Germinal center (tissue), 1 donor: ENCODE results near the gene CIRBP.

Source experiments
- DNase-seq: peaks from one replicate; pipeline ENCODE4 v3.0.0; 2012; ENCODE audit warnings: mixed read lengths, low spot score

Gene CIRBP

GRCh38 chr19:1230783-1231489, 38.2 kb upstream of the CIRBP start:
- no peak for DNase-seq

DNA sequence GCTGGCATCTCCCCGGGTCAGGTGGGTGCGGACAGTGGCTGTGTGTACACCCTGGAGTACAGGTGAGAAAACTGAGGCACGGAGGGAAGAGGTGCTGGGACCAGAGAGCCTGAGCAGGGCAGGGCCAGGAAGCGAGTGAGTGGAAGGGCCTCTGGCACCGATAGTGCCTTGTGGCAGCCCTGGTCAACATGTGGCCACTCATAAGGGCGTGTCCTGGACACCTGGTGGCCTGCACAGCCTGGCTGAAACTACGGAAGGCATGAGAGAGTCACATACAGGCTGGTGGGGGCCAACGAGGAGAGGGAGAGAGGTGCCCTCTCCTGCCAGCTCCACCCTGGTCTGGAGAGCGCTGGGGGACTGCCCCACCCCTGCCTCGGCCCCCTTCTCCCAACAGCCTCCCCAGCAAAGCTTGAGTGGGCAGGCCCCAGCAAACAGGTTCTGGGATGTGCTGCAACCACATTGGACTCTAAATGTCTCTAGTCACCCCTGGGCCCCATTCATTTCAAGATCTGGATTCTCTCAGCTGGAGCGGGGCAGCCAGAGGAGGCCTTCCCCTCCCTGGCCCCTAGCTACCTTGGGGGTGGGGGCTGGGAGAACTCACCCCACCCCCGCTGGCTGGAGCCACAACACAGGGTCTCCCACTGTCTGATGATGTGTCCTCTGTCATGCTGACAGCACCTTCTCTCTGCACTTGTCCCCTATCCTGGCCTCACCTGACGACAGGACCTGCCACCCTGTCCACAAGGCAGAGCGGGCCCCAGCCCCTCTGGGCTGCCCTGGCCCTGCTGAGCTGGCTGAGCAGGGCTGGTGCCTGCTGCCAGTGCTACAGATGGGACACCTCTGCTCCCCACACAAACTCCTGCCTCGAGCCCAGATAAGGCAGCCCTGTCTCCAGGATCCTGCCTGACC, 37.1 kb upstream of the CIRBP start:
- no peak for DNase-seq

DNA sequence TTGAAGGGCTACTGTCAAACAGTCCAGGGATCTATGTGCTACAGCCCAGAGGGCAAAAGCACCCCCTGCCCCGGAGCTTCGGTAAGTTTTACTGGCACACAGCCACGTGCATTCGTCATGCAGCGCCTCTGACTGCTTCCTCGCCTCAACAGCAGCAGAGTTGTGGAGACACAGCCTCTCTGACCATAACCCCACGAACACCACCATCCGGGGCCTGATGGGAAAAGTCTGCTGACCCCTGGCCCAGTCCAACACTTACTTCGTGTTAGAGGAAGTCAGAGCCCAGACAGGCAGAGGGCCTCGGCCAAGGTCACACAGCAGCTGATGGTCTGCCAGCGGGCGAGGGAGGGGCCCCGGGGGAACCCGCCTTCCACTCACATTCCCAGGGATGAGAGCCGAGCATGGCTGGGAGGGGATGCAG, 36.5 kb upstream of the CIRBP start:
- no peak for DNase-seq

GRCh38 chr19:1233115-1233667, 35.9 kb upstream of the CIRBP start:
- no peak for DNase-seq

GRCh38 chr19:1234051-1234954, 34.8 kb upstream of the CIRBP start:
- DNase-seq, result no peak

- no peak for DNase-seq
These were observed 34.2 kb upstream of the CIRBP start for GRCh38 chr19:1234955-1235380.

GRCh38 chr19:1235625-1236538, 33.2 kb upstream of the CIRBP start:
- no peak for DNase-seq

DNA sequence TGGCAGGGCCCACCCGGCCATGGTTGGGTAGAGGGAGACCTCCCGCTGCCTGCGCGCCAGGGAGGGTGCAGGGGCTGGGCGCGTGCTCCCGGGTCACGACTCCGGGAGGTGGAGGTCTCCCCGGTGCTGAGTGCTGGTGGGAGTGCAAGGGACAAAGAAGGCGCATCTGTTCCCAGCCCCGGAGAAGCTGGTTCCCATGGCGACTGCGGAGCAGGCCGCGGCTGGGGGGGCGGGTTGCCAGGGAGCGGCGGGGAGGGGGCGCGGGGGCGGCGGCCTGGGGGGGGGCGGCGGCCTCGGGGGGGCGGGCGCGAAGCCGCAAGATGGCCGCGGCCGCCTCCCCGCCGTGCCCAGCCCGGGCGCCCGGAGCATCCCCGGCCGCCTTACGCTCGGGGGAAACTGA, 32.6 kb upstream of the CIRBP start:
- DNase-seq, result no peak

GRCh38 chr19:1237027-1237659, 32.0 kb upstream of the CIRBP start:
- no peak for DNase-seq

DNA sequence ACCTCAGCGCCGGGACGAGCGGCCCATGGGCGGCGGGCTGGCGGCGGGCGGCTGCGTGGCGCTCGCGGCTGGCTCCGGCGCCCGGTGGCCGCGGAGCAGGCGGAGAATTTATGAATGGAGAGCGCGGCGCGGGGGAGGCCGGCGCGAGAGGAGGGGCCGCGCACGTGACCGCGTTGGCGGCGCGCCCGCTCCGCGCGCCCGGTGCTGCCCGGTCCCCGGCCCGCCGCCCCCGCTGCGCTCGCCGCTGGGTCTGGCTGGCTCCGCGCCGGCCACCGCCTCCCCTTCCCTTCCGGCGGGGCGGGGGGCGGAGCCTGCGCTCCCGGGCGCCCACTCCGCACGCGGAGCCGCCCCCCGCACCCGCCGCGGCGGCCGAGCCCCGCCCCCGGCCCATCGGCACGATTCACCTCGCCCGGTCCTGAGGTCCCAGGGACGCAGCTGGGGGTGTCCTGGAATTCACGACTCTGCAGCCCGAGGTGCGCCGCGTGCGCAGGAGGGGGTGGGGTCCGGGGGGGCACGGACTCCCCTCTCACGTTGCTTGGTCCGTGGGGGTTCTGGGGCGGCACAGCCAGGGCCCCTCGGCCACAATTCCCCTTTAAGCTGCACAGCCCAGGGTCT, 31.3 kb upstream of the CIRBP start, which contains the start of gene CBARP:
Gene CBARP, minus strand, starts transcription at position 252 of the 615 bp plus-strand sequence. CDS start 1,905 bp downstream, outside the sequence.
- no peak for DNase-seq

DNA sequence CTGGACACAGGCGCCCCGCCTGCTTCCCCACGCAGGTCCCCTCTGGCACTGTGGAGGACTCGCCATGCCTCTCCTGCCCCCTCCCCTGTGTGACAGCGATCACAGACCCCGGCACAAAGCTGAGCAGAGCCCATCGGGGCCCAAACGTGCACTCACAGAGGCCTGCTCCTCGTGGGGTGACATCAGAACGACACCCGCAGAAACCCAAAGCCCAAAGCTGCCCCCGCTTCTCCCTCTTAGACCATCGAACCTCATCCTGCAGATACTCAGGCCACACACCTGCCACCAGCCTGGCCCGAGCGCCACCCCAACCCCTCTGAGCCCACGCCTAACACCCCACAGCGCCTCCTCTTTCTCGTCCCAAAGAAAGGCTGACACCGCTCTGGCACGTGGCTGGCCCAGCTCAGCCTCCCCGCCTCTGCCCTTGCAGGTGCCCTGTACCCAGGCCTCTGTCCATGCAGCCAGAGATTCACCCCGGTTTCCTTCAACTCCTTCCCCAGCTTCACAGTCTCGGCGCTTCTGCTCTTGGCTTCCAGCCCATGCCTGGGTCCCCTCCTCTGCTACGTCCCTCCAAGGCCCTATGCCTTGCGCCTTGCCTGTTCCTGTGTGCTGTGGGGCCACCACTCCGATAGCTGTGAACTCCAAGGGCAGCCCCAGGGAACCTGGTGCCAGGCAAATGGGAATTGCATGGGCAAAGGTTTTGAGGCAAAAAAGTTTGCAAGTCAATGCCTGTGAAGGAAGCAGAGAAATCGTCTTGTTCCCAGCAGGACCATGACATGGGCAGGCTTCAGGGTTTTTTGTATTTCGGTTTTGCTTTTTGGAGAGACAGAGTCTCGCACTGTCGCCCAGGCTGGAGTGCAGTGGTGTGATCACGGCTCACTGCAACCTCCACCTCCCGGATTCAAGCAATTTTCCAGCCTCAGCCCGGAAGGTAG, 30.5 kb upstream of the CIRBP start:
- DNase-seq, result no peak

GRCh38 chr19:1239420-1239795, 29.7 kb upstream of the CIRBP start:
- no peak for DNase-seq

- peak; percentile 97 for DNase-seq
These were observed 29.1 kb upstream of the CIRBP start for GRCh38 chr19:1239796-1240737.

DNA sequence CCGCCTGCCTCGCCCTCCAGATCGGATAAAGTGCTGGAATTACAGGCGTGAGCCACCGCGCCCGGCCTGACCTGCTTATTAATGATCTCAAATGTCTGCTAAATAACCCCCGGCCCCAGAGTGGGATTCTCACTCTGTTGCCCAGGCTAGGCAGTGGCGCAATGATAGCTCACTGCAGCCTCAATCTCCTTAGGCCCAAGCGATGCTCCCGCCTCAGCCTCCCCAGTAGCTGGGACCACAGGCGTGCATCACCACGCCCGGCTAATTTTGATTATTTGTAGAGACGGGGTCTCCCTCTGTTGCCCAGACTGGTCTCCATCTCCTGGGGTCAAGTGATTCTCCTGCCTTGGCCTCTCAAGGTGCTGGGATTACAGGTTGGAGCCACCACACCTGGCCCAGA, 28.2 kb upstream of the CIRBP start:
- no peak for DNase-seq

DNA sequence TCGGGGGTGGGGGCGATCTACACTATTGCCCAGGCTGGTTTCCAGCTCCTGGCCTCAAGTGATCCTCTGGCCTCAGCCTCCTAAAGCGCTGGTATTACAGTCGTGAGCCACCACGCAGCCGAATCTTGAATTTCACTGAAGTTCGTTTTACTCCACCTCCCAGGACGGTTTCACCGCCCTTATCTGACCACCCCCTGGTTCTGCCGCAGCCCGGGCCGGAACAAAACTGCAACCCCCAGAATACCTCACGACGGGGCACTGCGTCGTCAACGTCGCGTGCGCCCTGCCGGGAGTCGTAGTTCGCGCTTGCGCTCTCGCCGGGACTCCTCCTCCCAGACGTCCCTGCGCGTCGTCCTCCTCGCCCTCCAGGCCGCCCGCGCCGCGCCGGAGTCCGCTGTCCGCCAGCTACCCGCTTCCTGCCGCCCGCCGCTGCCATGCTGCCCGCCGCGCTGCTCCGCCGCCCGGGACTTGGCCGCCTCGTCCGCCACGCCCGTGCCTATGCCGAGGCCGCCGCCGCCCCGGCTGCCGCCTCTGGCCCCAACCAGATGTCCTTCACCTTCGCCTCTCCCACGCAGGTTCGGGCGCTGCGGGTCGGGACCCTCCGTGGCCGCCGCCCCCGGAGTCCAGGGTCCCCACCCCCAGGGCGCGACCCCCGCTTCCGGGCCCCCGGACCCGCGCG, 27.6 kb upstream of the CIRBP start, which contains the start of gene ATP5F1D:
Gene ATP5F1D, plus strand, starts transcription at position 335 of the 679 bp plus-strand sequence. Its CDS starts 100 bp downstream, at position 435.
- DNase-seq, result peak; percentile 93
